Tibial artery (tissue), 4 donors: ENCODE measurements around the gene IGF2BP2.

Source experiments
- DNase-seq, 2 donors: peaks; one replicate each; pipeline ENCODE4 v3.0.0-alpha.2; 2019
- H3K27ac ChIP-seq, 2 donors: fragments of 200-600 bp; sonication (generic) in 1 of 2; 1 replicate in 1 of 2; 2 replicates in 1 of 2; pipeline ENCODE4 v1.5.1; 2018 to 2019; ENCODE audit warnings: mild to moderate bottlenecking in 1 of 2
- H3K27me3 ChIP-seq, 2 donors: fragments of 200-600 bp; sonication (generic) in 1 of 2; one replicate each; pipeline versions ENCODE4 v1.5.1 to v1.6.0; 2016 to 2019
- H3K36me3 ChIP-seq, 3 donors: fragments of 200-600 bp; sonication (generic) in 2 of 3; one replicate each; pipeline ENCODE4 v1.5.1; 2016 to 2019; ENCODE audit warnings: mild to moderate bottlenecking in 2 of 3
- H3K4me1 ChIP-seq, 4 donors: fragments of 200-600 bp; sonication (generic) in 2 of 4; 1 replicate in 3 of 4; 2 replicates in 1 of 4; pipeline ENCODE4 v1.5.1; 2016 to 2019
- H3K4me3 ChIP-seq, 2 donors: fragments of 200-600 bp; sonication (generic) in 1 of 2; 1 replicate in 1 of 2; 2 replicates in 1 of 2; pipeline ENCODE4 v1.5.1; 2018 to 2019; ENCODE audit warnings: mild to moderate bottlenecking in 2 of 2
- H3K9me3 ChIP-seq, 3 donors: fragments of 200-600 bp; sonication (generic) in 1 of 3; one replicate each; pipeline ENCODE4 v1.5.1; 2016 to 2019
- CTCF ChIP-seq, 2 experiments: fragments of 200-600 bp in 1 of 2; fragments of 450-650 bp in 1 of 2; IDR thresholded peaks; one replicate each; pipeline ENCODE4 v1.5.1; 2017 to 2019; ENCODE audit warnings: antibody characterized with exemption in 2 of 2, mild to moderate bottlenecking in 1 of 2, moderate library complexity in 1 of 2
- intact Hi-C: fragments of 100-400 bp; cut with DNase I; formaldehyde crosslinking; loops from one replicate; pipeline ENCODE4 v1.15.0; 2023; ENCODE audit warnings: low total_unique reads

The IGF2BP2 gene

GRCh38 chr3:185649414-185649813 is 175.4 kb downstream of the IGF2BP2 start:
- Histone ChIP-seq H3K27me3 (peaks cover 0 to 7% of the 10 kb centered on the region in 2 donors), H3K27ac (no peak overlapping the region), H3K9me3 (no peaks in the 10 kb centered on the region), H3K36me3 (peaks cover 0 to 11% (median 0%) of the 10 kb centered on the region in 3 donors), H3K4me1 (peaks cover 0 to 8% (median 2%) of the 10 kb centered on the region in 4 donors), H3K4me3 (no peak overlapping the region)
- intact Hi-C loops: no loop called here
- DNase-seq: no peak
- TF ChIP-seq CTCF (IDR thresholded peaks at IDR 0.05): no peak

- H3K27me3 ChIP-seq: peaks cover 0 to 7% of the 10 kb centered on the region in 2 donors
- no peak overlapping the region for H3K4me3 ChIP-seq
- no peak for TF ChIP-seq CTCF (IDR thresholded peaks at IDR 0.05)
- no peak for DNase-seq
- no peaks in the 10 kb centered on the region for H3K9me3 ChIP-seq
- no peak overlapping the region for H3K27ac ChIP-seq
- H3K36me3 ChIP-seq: peaks cover 0 to 11% (median 0%) of the 10 kb centered on the region in 3 donors
- intact Hi-C loops: no loop called here
- H3K4me1 ChIP-seq: peaks cover 0 to 8% (median 2%) of the 10 kb centered on the region in 4 donors
Observed at GRCh38 chr3:185648396-185648795, 176.4 kb downstream of the IGF2BP2 start.

- Histone ChIP-seq H3K36me3 (peaks cover 0 to 11% (median 0%) of the 10 kb centered on the region in 3 donors), H3K27me3 (peaks cover 0 to 7% of the 10 kb centered on the region in 2 donors), H3K9me3 (no peaks in the 10 kb centered on the region), H3K4me1 (peaks cover 0 to 8% (median 2%) of the 10 kb centered on the region in 4 donors), H3K4me3 (no peak overlapping the region), H3K27ac (no peak overlapping the region)
- intact Hi-C loops: no loop called here
- no peak for TF ChIP-seq CTCF (IDR thresholded peaks at IDR 0.05)
- no peak for DNase-seq
Observed at GRCh38 chr3:185647880-185648210, 177.0 kb downstream of the IGF2BP2 start.

GRCh38 chr3:185647134-185647879 is 177.5 kb downstream of the IGF2BP2 start:
- Histone ChIP-seq H3K9me3 (no peaks in the 10 kb centered on the region), H3K27me3 (peaks cover 0 to 7% of the 10 kb centered on the region in 2 donors), H3K4me3 (no peak overlapping the region), H3K4me1 (peaks cover 0 to 8% (median 2%) of the 10 kb centered on the region in 4 donors), H3K36me3 (peaks cover 0 to 11% (median 0%) of the 10 kb centered on the region in 3 donors), H3K27ac (no peak overlapping the region)
- DNase-seq: no peak
- TF ChIP-seq CTCF (IDR thresholded peaks at IDR 0.05): no peak
- intact Hi-C loops: no loop called here

- DNase-seq: no peak
- intact Hi-C loops: no loop called here
- Histone ChIP-seq H3K4me3 (no peak overlapping the region), H3K4me1 (peaks cover 0 to 8% (median 2%) of the 10 kb centered on the region in 4 donors), H3K27ac (no peak overlapping the region), H3K27me3 (peaks cover 0 to 7% of the 10 kb centered on the region in 2 donors), H3K36me3 (peaks cover 0 to 11% (median 0%) of the 10 kb centered on the region in 3 donors), H3K9me3 (no peaks in the 10 kb centered on the region)
- no peak for TF ChIP-seq CTCF (IDR thresholded peaks at IDR 0.05)
Observed at GRCh38 chr3:185646382-185647133, 178.3 kb downstream of the IGF2BP2 start.
